ENCODE results near the gene CALY. TPM values are rescaled to one million over a fixed set of nuclear protein-coding genes. Genes with fewer than 3 reads are reported as not detected.

CALY gene
- total RNA-seq, 1 donor, result not detected

- Histone ChIP-seq H3K79me2 (ENCODE audit: insufficient read depth, low read length) (no peaks in the 10 kb centered on the region), H3K9me3 (ENCODE audit: low read depth, low read length) (no peaks in the 10 kb centered on the region), H3K4me1 (ENCODE audit: insufficient read depth, low read length) (no peaks in the 10 kb centered on the region), H3K4me3 (ENCODE audit: insufficient read depth, low read length) (no peak overlapping the region), H3K36me3 (ENCODE audit: insufficient read depth, low read length) (no peaks in the 10 kb centered on the region), H4K20me1 (ENCODE audit: insufficient read depth, low read length) (no peaks in the 10 kb centered on the region), H2AFZ (ENCODE audit: low read length) (no peak overlapping the region), H3K27me3 (ENCODE audit: insufficient read depth, low read length) (no peaks in the 10 kb centered on the region), H3K4me2 (ENCODE audit: insufficient read depth, low read length) (no peak overlapping the region), H3K27ac (ENCODE audit: low read depth, low read length) (no peak overlapping the region)
- no peak for TF ChIP-seq CTCF (IDR thresholded peaks at IDR 0.05; ENCODE audit: extremely low read depth, low read depth, low read length)
- DNase-seq (ENCODE audit: insufficient read length, low spot score, missing footprints), result no peak
Measured at GRCh38 chr10:133353988-133354605, 17.4 kb upstream of the CALY start.

GRCh38 chr10:133353202-133353959, 16.7 kb upstream of the CALY start:
- H3K4me1 ChIP-seq (ENCODE audit: insufficient read depth, low read length), result no peaks in the 10 kb centered on the region
- no peak overlapping the region for H3K4me2 ChIP-seq (ENCODE audit: insufficient read depth, low read length)
- TF ChIP-seq CTCF (IDR thresholded peaks at IDR 0.05; ENCODE audit: extremely low read depth, low read depth, low read length), result no peak
- no peaks in the 10 kb centered on the region for H3K27me3 ChIP-seq (ENCODE audit: insufficient read depth, low read length)
- no peak overlapping the region for H3K4me3 ChIP-seq (ENCODE audit: insufficient read depth, low read length)
- peak; percentile 83 for DNase-seq (ENCODE audit: insufficient read length, low spot score, missing footprints)
- no peaks in the 10 kb centered on the region for H3K36me3 ChIP-seq (ENCODE audit: insufficient read depth, low read length)
- H3K27ac ChIP-seq (ENCODE audit: low read depth, low read length), result no peak overlapping the region
- H2AFZ ChIP-seq (ENCODE audit: low read length), result no peak overlapping the region
- H3K79me2 ChIP-seq (ENCODE audit: insufficient read depth, low read length), result no peaks in the 10 kb centered on the region
- no peaks in the 10 kb centered on the region for H3K9me3 ChIP-seq (ENCODE audit: low read depth, low read length)
- H4K20me1 ChIP-seq (ENCODE audit: insufficient read depth, low read length), result no peaks in the 10 kb centered on the region

- Histone ChIP-seq H3K27me3 (ENCODE audit: insufficient read depth, low read length) (no peaks in the 10 kb centered on the region), H3K4me2 (ENCODE audit: insufficient read depth, low read length) (no peak overlapping the region), H3K9me3 (ENCODE audit: low read depth, low read length) (no peaks in the 10 kb centered on the region), H2AFZ (ENCODE audit: low read length) (no peak overlapping the region), H3K4me3 (ENCODE audit: insufficient read depth, low read length) (no peak overlapping the region), H3K36me3 (ENCODE audit: insufficient read depth, low read length) (no peaks in the 10 kb centered on the region), H3K79me2 (ENCODE audit: insufficient read depth, low read length) (no peaks in the 10 kb centered on the region), H3K27ac (ENCODE audit: low read depth, low read length) (no peak overlapping the region), H3K4me1 (ENCODE audit: insufficient read depth, low read length) (no peaks in the 10 kb centered on the region), H4K20me1 (ENCODE audit: insufficient read depth, low read length) (no peaks in the 10 kb centered on the region)
- peak; percentile 8 for TF ChIP-seq CTCF (IDR thresholded peaks at IDR 0.05; ENCODE audit: extremely low read depth, low read depth, low read length)
- peak; percentile 78 for DNase-seq (ENCODE audit: insufficient read length, low spot score, missing footprints)
Measured at GRCh38 chr10:133351408-133352318, 15.0 kb upstream of the CALY start.

Data from osteoblast (primary cell).